Stimulated activated CD4-positive, alpha-beta T cell treated with anti-CD3 and anti-CD28 coated beads, Interleukin-12 subunit alpha, Interleukin-12 subunit beta, amount 100 ng/mL, for 24 hours (primary cell): Measurements from ENCODE around the gene PHLDA1.
"Not testable (repeated sequence)": the region's sequence is repeated elsewhere in the genome, so short reads cannot be mapped to it uniquely, and the experiment has no call there.

Experiments used
- DNase-seq, 2 experiments: peaks; one replicate each; pipeline ENCODE4 v3.0.0-alpha.2; 2020; ENCODE audit warnings: low read depth in 2 of 2

PHLDA1 gene

GRCh38 chr12:75986001-75986746, 45.4 kb downstream of the PHLDA1 start:
- DNase-seq, result no peak

- DNase-seq, result no peak
Measured at GRCh38 chr12:75985566-75985965, 46.0 kb downstream of the PHLDA1 start.

- DNase-seq, result no peak
Measured at GRCh38 chr12:75984577-75985182, 46.9 kb downstream of the PHLDA1 start.

GRCh38 chr12:75983851-75984250, 47.7 kb downstream of the PHLDA1 start:
- DNase-seq, result not testable (repeated sequence)

GRCh38 chr12:75982979-75983660, 48.5 kb downstream of the PHLDA1 start:
- DNase-seq, result no peak

GRCh38 chr12:75982169-75982564, 49.4 kb downstream of the PHLDA1 start:
- no peak for DNase-seq

- DNase-seq, result no peak
Measured at GRCh38 chr12:75981247-75982168, 50.1 kb downstream of the PHLDA1 start.

- DNase-seq, result no peak
Measured at GRCh38 chr12:75979181-75979580, 52.4 kb downstream of the PHLDA1 start.

GRCh38 chr12:75978677-75979076, 52.9 kb downstream of the PHLDA1 start:
- DNase-seq, result no peak

GRCh38 chr12:75977952-75978671, 53.5 kb downstream of the PHLDA1 start:
- peak; percentile 61 to 65 for DNase-seq

GRCh38 chr12:75977590-75977951, 54.0 kb downstream of the PHLDA1 start:
- DNase-seq, result no peak

GRCh38 chr12:75976913-75977312, 54.7 kb downstream of the PHLDA1 start:
- DNase-seq, result no peak

GRCh38 chr12:75976113-75976512, 55.5 kb downstream of the PHLDA1 start:
- DNase-seq, result no peak

- DNase-seq, result no peak
Measured at GRCh38 chr12:75975702-75976101, 55.9 kb downstream of the PHLDA1 start.
